HPDE6-E6E7 (cell line): ENCODE data around the gene ACBD4.
A peak's percentile ranks its signal among the peaks of the same experiment; 100 is the strongest.
"Not testable (repeated sequence)": the region's sequence is repeated elsewhere in the genome, so short reads cannot be mapped to it uniquely, and the experiment has no call there.

Experiments used
- DNase-seq: peaks from one replicate; pipeline ENCODE4 v3.0.0; 2011; ENCODE audit warnings: missing footprints; ENCODE audit errors: extremely low spot score

The ACBD4 gene

GRCh38 chr17:45119964-45120363 lies 15.5 kb upstream of the ACBD4 start:
- no peak for DNase-seq

DNA sequence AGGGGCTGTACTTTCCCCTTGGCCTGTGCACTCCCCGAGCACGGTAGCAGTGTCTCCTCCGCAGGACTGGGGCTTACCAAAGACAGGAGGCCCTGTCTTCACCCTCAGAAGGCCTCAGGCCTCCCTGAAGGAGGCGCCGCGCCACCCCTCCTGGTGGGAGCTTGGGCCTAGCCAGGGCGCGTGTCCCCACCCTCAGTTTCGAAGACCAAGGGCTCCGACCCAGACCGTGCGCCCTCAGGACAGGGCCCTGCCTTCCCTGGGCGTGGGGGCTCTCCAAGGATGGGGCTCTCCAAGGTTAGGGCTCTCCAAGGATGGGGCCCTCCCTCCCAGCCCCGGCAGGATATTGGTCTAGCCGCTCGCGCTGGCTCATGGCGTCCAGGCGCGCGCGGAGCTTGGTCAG lies 14.9 kb upstream of the ACBD4 start:
- DNase-seq = no peak

- no peak for DNase-seq
These were observed 14.4 kb upstream of the ACBD4 start for GRCh38 chr17:45121055-45121454.

DNA sequence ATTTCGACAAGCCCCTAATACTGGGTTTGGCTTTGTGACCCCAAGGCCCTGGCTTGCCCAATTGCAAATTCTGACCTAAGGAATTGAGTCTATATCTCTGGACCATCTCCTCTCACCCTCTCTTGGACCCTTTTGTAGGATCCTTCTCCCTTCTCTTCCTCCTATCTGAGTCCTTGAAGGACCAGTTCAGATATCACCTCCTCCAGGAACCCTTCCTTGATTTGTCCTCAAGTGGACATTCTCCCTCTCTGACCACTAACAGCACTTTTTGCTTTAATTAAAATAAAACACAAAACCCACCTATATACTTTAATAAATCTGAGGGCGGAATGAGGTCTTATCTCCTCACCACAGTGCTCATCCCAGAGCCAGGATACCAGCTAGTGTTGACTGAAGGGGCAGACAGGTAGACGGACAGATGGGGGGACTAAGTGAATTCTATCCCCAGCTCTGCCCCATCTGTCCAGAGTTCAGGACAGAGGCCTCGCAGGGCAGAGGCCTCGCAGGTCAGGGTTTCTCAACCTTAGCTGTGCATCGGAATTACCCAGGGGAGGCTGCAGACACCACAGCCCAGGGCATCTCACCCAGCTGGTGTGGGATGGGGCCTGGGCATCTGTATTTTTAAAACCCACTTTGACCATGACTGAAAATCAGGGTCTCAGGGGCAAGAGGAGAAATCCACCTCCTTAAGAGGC lies 12.3 kb upstream of the ACBD4 start:
- no peak for DNase-seq

DNA sequence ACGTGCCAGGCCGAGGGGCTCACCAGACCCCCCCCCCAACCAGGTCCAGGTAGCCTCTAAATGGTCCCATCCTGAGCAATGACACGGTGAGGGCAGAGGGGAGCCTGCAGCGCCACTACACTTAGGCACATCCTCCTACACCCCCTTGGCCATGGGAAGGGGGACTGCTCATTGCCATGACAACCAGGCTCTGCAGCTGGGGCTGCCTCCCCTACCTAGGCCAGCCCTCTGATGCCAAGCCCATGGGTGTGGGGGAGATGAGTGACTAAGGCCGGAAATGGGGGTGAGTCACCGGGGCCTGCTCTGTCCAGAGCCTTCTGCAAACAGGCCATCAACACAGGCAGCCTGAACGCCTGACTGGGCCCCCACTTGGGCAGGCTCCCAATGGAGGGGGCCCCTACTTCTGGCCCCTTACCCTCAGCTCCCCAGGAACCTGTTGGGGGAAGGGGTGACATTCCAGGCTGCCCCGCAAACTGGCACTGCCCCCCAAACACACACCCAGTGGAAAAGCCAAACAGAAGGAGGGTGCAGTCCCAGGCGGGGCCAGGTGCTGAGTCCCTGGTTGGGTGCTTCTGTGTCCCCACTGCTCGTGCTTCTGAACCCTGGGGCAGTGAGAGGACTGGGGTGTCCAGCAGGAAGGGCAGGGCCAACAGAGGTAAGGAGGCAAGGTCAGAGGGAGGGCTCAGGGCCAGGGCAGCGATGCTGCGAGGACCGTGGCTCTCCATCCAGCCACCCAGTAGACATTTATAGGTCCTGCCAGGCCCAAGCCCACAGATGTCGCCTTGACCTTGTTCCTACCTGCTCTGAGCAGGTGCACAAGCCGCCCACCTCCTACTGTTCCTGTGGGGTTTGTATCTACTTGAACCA lies 11.3 kb upstream of the ACBD4 start:
- peak; percentile 95 for DNase-seq

DNA sequence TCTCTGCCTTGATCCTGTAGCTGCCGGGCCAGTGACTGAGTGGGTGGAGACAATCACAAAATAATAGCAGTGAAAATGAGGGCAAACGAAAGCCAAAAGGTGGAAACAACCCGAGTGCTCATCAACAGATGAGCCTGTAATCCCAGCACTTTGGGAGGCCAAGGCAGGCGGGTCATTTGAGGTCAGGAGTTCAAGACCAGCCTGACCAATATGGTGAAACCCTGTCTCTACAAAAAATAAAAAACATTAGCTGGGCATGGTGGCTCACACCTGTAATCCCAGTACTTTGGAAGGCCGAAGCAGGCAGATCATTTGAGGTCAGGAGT lies 10.7 kb upstream of the ACBD4 start:
- not testable (repeated sequence) for DNase-seq

GRCh38 chr17:45125509-45125908 lies 10.0 kb upstream of the ACBD4 start:
- DNase-seq = no peak

DNA sequence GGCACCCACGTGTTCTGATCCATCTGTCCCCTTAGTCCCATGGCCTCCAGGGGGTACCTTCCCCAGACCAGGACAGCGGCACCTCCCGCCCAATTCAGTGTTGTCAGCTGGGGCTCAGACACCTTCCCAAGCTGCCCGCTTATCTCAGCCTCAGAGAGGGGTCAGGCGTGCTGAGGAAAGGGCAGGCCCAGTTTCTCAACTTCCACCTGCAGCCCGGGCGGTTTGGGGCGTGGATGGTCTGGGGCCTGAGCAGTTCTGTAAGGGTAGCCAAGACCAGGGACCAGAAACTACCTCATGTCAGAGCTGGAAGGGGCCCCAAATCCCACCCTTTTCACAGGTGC lies 8.3 kb upstream of the ACBD4 start:
- DNase-seq = no peak

GRCh38 chr17:45127548-45128300 lies 7.8 kb upstream of the ACBD4 start:
- DNase-seq = no peak

DNA sequence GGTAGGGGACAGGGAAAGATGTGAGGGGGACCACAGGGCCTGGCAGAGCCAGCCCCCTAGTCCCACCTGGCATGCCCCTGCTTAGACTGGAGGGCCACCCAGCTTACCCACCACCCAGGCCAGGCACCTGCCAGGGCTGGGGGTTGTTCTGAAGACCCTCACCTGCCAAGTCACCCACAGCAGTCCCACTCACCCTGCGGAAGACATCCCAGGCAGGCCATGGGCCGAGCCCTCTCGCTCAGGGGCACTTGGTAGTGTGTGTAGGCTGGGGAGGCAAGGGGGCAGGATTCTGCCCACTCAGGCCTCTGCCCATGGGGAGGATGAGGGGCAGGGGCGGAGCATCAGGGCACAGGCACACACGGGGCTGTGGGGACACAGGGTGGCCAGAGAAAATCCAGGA lies 7.2 kb upstream of the ACBD4 start:
- no peak for DNase-seq

GRCh38 chr17:45128989-45129388 lies 6.5 kb upstream of the ACBD4 start:
- no peak for DNase-seq

DNA sequence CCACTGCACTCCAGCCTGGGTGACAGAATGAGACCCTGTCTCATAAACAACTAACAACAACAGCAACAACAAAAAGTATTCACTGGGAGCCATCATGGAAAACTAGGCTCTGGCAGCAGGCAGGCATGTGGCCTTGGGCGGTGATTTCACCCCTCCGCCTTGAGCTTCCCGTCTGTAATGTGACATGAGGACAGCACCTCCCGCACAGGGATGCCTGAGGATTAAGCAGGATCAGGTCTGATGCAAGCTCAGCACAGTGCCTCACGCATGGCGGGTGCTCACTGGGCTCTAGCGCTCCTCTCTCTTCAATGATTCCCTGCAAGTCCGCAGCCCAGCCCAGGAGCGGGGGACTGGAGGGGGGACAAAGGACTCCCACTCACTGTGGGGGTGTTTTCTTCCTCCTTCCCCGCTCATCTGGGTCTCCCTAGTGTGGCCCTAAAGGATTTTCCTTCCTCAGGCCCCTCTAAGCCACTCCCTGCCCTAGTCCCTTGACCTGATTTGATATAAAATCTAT lies 6.0 kb upstream of the ACBD4 start:
- no peak for DNase-seq

- DNase-seq = no peak
These were observed 5.4 kb upstream of the ACBD4 start for GRCh38 chr17:45129940-45130680.

DNA sequence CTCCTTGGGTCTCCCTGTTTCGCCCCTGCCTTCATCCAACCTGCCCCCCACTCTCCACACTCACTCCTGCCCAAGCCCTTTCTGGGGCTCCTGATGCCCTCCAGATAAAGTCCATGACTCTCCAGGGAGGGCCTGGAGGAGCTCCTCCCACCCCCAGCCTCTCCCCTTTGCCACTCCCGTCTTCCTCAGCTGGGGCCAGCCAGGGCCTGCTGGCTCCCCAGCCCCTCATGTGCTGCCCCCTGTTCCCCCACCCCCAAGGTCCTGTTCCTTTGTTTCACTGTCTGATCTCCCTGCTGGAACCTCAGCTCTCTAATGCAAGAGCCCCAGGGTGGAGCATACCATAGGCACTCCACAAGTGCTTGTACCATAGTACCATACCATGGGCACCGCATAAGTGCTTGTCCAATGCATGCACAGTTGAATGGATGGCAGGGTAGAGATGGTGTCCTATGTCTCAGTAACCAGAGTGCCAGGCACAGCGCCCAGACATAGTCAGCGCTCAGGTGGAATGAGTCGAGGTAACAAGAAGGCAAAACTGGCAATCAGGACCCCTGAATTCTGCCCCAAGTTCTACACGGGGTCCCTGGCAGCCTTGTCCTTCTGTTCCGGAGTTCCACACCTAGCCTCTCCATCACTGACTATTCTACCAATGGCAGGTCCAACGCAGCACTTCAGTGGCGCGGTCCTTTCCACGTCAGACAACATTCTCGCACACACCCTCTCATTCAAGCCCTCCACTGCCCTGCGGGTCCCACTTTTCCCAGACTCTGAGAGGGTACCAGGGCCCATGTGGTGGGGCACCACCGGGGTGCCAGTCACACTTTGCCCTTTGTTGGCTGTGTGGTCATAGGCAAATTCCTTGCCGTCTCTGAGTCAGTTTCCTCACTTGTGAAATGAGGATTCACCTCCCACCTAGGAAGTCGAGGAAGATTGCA lies 4.5 kb upstream of the ACBD4 start:
- DNase-seq = no peak

DNA sequence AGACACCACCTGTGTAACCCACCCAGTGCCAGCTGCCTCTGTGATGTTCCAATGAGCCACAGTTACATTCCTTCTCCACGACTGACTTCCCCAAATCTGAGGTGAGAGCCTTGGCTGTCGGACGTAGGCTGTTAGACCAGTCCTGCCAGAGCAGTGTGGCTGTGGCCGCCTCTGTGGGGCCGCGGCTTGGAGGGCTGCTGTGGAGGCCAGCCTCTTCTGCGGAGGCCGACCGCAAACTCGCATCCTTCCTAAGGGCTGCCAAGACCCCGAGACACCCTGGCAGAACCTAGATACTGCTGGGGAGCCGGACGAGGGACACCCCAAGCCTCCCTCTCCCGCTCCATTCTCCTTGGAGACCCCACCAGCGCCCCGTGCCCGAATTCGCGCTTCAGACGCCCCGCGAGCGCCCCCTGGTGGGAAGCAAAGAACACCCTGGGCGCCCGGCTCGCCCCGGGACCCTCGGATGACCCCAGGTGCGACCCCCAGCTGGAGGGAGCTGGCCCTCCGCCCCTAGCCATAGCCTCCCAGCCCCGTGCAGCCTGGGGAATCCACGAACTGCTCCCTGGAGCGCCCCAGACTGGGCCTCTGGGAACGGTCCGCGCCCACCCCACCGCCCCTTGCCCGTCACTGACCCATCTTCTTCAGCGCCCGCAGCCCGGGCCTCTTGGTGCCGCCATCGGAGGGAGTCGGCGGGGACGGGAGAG lies 3.7 kb upstream of the ACBD4 start:
- DNase-seq = no peak

- DNase-seq = no peak
These were observed 3.2 kb upstream of the ACBD4 start, which contains the start of gene PLCD3 for GRCh38 chr17:45132320-45132571. PLCD3 (minus strand) TSS chr17:45132515; CDS start chr17:45132410, 105 bp downstream.

DNA sequence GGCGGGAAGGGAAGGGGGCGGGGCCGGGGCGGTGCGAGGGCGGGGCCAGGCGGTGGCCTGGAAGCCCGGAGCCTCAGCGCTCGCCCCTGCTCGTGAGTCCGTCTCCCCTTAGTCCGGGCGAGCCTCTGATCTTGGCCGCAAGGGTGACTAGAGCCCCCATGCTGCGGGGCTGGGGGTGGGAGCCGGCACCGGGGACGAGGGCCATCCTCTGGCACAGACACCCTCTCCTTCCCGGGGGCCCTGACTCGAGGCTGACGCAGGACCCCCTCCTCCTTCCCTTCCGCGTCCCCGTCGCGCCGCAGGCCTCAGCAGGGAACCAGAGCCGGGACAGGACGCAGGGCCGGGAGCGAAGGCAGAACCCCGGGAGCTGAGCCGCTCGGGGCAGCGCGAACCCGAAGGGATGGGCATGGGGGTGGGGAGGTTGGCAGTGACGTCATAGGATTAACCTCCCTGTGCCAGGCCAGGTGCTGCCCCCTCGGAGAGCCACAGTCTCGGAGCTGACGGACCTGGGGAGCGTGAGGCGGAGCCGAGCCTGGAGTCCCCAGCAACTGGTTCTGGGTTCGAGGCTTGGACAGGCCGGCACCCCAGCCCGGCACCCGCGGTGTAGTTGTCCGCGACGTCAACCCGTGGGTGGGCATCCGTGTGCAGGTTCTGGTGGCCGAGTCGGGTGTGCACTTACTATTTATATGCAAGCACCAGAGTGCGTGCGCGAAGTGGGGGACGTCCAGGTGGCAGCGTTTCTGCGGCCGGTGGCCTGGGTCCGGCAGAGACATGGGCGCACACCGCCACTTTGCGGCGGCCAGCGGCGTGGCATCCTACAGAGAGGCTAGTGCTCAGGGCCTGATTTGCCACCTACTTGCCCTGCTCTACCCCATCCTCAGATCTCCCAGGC lies 2.7 kb upstream of the ACBD4 start:
- peak; percentile 74 for DNase-seq

- no peak for DNase-seq
These were observed 698 bp downstream of the ACBD4 start for GRCh38 chr17:45135978-45136791.
